CD4-positive, alpha-beta memory T cell (primary cell): ENCODE measurements around the gene STAM. TPM values are rescaled to one million over a fixed set of nuclear protein-coding genes. Genes with fewer than 3 reads are reported as not detected.

Source experiments
- CTCF ChIA-PET: fragments of 350-600 bp; sonication (Branson Sonifier 250); formaldehyde crosslinking; loops from one replicate; lab custom pipeline; 2021; ENCODE audit warnings: inconsistent platforms; ENCODE audit not compliant: partially characterized antibody; lab: Charles Lee
- POLR2A ChIA-PET: fragments of 350-600 bp; sonication (Branson Sonifier 250); formaldehyde crosslinking; loops from one replicate; lab custom pipeline; 2021; ENCODE audit not compliant: partially characterized antibody; lab: Charles Lee
- DNase-seq, 5 donors: peaks; one replicate each; pipeline versions ENCODE4 v3.0.0 to v3.0.0-alpha.2; 2020 to 2022; ENCODE audit warnings: mixed read lengths in 1 of 5
- H3K27ac ChIP-seq: one replicate; pipeline ENCODE4 v1.7.0; 2013; ENCODE audit warnings: low read depth, low read length
- H3K27me3 ChIP-seq: 2 replicates; pipeline ENCODE4 v1.7.0; 2013; ENCODE audit warnings: mild to moderate bottlenecking, low read length, moderate library complexity; ENCODE audit not compliant: insufficient read depth
- H3K36me3 ChIP-seq: 2 replicates; pipeline ENCODE4 v1.7.0; 2013; ENCODE audit warnings: mild to moderate bottlenecking, low read length, moderate library complexity; ENCODE audit not compliant: insufficient read depth
- H3K4me1 ChIP-seq: 2 replicates; pipeline ENCODE4 v1.7.0; 2013; ENCODE audit warnings: mild to moderate bottlenecking, low read length, moderate library complexity; ENCODE audit not compliant: insufficient read depth
- H3K4me3 ChIP-seq, 2 donors: one replicate each; pipeline ENCODE4 v1.7.0; 2013; ENCODE audit warnings: low read length in 2 of 2, mild to moderate bottlenecking in 1 of 2
- H3K9me3 ChIP-seq, 2 donors: one replicate each; pipeline ENCODE4 v1.7.0; 2013; ENCODE audit warnings: low read length in 2 of 2, control low read depth in 1 of 2; ENCODE audit not compliant: control insufficient read depth in 1 of 2
- H3K27ac Mint-ChIP-seq, 7 donors: one replicate each; pipeline ENCODE4 v1.8.0; 2020 to 2021; ENCODE audit warnings: mixed read lengths in 7 of 7, mild to moderate bottlenecking in 6 of 7, inconsistent platforms in 3 of 7, moderate library complexity in 3 of 7
- H3K27me3 Mint-ChIP-seq, 2 donors: one replicate each; pipeline ENCODE4 v1.8.0; 2020 to 2021; ENCODE audit warnings: mixed read lengths in 2 of 2
- H3K36me3 Mint-ChIP-seq, 2 donors: one replicate each; pipeline ENCODE4 v1.8.0; 2020 to 2021; ENCODE audit warnings: mixed read lengths in 2 of 2, inconsistent platforms in 1 of 2, mild to moderate bottlenecking in 1 of 2
- H3K4me1 Mint-ChIP-seq, 4 donors: one replicate each; pipeline ENCODE4 v1.8.0; 2020 to 2021; ENCODE audit warnings: mixed read lengths in 4 of 4, mild to moderate bottlenecking in 1 of 4
- H3K4me3 Mint-ChIP-seq, 8 donors: one replicate each; pipeline ENCODE4 v1.8.0; 2020 to 2021; ENCODE audit warnings: mixed read lengths in 8 of 8, mild to moderate bottlenecking in 7 of 8, moderate library complexity in 6 of 8, inconsistent platforms in 3 of 8
- H3K9me3 Mint-ChIP-seq, 8 donors: one replicate each; pipeline ENCODE4 v1.8.0; 2020 to 2021; ENCODE audit warnings: mixed read lengths in 8 of 8, mild to moderate bottlenecking in 5 of 8, inconsistent platforms in 3 of 8, moderate library complexity in 1 of 8
- intact Hi-C: fragments of 100-400 bp; cut with micrococcal nuclease; formaldehyde crosslinking; loops from one replicate; pipeline ENCODE4 v1.15.1; 2023
- polyA plus RNA-seq, 2 donors: library from polyadenylated mRNA; unstranded; fragments of 300-500 nt; fragmentation: Illumina TruSeq; gene quantifications; one replicate each; pipeline ENCODE4 v1.2.3, GENCODE V29; 2021
- total RNA-seq, 2 experiments: library from RNA; stranded (reverse); gene quantifications; one replicate each; pipeline ENCODE4 v1.2.3, GENCODE V29; 2021

STAM gene
- total and polyA plus RNA-seq, 4 experiments from 2014 or later = 11.3 to 34.0 (median 22.7) TPM

DNA sequence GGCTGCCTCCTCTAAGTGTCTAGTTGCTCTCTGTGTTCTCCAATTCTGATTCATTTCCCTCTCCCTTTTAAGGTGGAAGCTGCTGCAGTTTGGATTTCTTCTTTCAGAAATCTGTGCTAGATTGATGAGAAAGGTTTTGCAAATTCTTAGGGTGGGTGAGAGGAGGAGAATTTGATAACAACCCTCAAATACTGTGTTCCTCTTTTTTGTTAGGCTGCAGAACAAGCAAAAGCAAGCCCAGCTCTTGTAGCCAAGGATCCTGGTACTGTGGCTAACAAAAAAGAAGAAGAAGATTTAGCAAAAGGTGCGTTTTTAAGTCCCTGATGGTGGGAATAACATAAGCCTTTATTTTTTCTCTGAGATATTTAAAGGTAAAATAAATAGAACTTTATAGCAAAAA is 49.1 kb downstream of the STAM start:
- Histone ChIP-seq H3K27ac (no peak overlapping the region), H3K4me1 (peaks cover 11% of the 10 kb centered on the region), H3K9me3 (no peaks in the 10 kb centered on the region), H3K27me3 (no peaks in the 10 kb centered on the region), H3K4me3 (no peak overlapping the region), H3K36me3 (peaks cover 21% of the 10 kb centered on the region)
- Mint-ChIP-seq H3K4me3 (no peak overlapping the region), H3K27me3 (no peaks in the 10 kb centered on the region), H3K9me3 (no peaks in the 10 kb centered on the region), H3K36me3 (peaks cover 41 to 60% of the 10 kb centered on the region in 2 donors), H3K27ac (peak overlapping the region in 1 of 7 donors; percentile 14), H3K4me1 (peaks cover 2 to 5% (median 4%) of the 10 kb centered on the region in 4 donors)
- CTCF ChIA-PET = no interaction called here
- no peak for DNase-seq
- POLR2A ChIA-PET = no interaction called here
- intact Hi-C loops = no loop called here

DNA sequence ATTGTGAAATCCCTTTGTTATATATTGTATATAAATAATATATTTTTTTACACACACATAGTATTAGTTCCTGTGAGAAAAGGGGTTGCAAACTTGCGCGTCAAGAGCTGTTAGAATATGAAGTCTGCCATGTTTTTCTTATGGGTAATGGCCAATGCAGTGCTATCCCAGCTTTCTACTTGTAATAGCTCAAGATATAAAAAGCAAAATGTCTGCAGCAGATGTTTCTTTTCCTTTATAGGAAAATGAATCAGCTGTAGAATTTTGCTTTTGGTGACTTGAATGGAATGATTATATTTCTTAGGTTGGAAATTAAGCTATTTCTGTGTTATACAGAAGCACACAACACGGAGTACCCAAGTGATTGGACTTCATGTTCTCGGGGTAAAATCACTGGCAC is 54.7 kb downstream of the STAM start:
- Histone ChIP-seq H3K9me3 (no peaks in the 10 kb centered on the region), H3K36me3 (peaks cover 6% of the 10 kb centered on the region), H3K4me1 (no peaks in the 10 kb centered on the region), H3K27ac (no peak overlapping the region), H3K27me3 (no peaks in the 10 kb centered on the region), H3K4me3 (no peak overlapping the region)
- Mint-ChIP-seq H3K4me1 (peaks cover 0 to 5% (median 1%) of the 10 kb centered on the region in 4 donors), H3K9me3 (no peaks in the 10 kb centered on the region), H3K27ac (no peak overlapping the region), H3K36me3 (peaks cover 49 to 58% of the 10 kb centered on the region in 2 donors), H3K27me3 (no peaks in the 10 kb centered on the region), H3K4me3 (no peak overlapping the region)
- no peak for DNase-seq
- ChIA-PET POLR2A (interaction anchor here (1.0 to 1.2 kb wide), 2 partner anchors 50 to 55 kb away, joined by 3 read pairs; partner anchors contain the start of gene STAM), CTCF (interaction anchor here (1.4 to 2.6 kb wide), 2 partner anchors 9 to 38 kb away, joined by 5 to 6 read pairs; no protein-coding TSS in a partner anchor)
- intact Hi-C loops = no loop called here

DNA sequence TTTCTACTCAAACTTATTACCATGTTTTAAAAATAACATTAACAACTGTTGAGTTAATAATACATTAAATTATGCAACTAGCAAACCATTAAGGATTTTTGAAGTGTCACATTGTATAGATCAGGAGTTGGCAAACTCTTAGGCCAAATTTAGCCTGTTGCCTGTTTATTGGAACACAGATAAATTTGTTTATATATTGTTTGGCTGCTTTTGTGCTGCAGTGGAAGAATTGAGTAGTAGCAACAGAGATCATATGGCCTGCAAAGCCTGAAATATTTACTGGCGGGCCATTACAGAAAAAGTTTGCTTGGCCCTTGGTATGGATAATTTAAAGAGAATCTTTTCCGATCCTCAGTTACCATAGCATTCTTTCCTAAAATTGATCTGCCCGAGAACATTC is 57.4 kb downstream of the STAM start:
- Mint-ChIP-seq H3K4me1 (peaks cover 0 to 2% (median 0%) of the 10 kb centered on the region in 4 donors), H3K27ac (peak overlapping the region in 1 of 7 donors; percentile 73), H3K36me3 (peaks cover 43 to 57% of the 10 kb centered on the region in 2 donors), H3K4me3 (no peak overlapping the region), H3K27me3 (no peaks in the 10 kb centered on the region), H3K9me3 (no peaks in the 10 kb centered on the region)
- Histone ChIP-seq H3K4me3 (no peak overlapping the region), H3K9me3 (no peaks in the 10 kb centered on the region), H3K36me3 (peaks cover 9% of the 10 kb centered on the region), H3K27me3 (no peaks in the 10 kb centered on the region), H3K4me1 (no peaks in the 10 kb centered on the region), H3K27ac (no peak overlapping the region)
- intact Hi-C loops = no loop called here
- no peak for DNase-seq
- ChIA-PET CTCF (no interaction called here), POLR2A (no interaction called here)

- Mint-ChIP-seq H3K27me3 (no peaks in the 10 kb centered on the region), H3K9me3 (no peaks in the 10 kb centered on the region), H3K4me1 (no peaks in the 10 kb centered on the region), H3K4me3 (no peak overlapping the region), H3K36me3 (peaks cover 31 to 54% of the 10 kb centered on the region in 2 donors), H3K27ac (peak overlapping the region in 3 of 7 donors; percentile 3 to 53 (median 16))
- H3K36me3 ChIP-seq = peaks cover 10% of the 10 kb centered on the region
- DNase-seq = no peak
- H3K27ac ChIP-seq = no peak overlapping the region
- intact Hi-C loops = no loop called here
- ChIA-PET POLR2A (no interaction called here), CTCF (no interaction called here)
- H3K4me1 ChIP-seq = no peaks in the 10 kb centered on the region
- H3K9me3 ChIP-seq = no peaks in the 10 kb centered on the region
- no peak overlapping the region for H3K4me3 ChIP-seq
- no peaks in the 10 kb centered on the region for H3K27me3 ChIP-seq
Measured at GRCh38 chr10:17703706-17704105, 59.8 kb downstream of the STAM start.

DNA sequence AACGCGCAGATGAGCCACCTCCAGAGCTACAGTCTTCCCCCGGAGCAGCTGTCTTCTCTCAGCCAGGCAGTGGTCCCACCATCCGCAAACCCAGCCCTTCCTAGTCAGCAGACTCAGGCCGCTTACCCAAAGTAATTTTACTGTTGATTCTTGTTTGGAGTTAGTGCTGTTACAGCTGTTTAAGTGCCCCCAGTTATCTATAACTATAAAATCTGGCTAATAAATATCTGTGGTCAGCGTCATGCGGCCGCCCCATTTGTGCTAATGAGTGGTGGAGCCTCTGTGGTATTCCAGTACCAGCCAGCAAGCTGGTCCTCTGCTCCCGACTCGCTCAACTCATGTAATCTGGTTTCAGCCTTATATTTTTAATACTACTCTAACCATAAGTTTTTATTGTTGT is 64.9 kb downstream of the STAM start:
- DNase-seq = no peak
- H3K4me1 ChIP-seq = no peaks in the 10 kb centered on the region
- no peaks in the 10 kb centered on the region for H3K27me3 Mint-ChIP-seq
- ChIA-PET POLR2A (no interaction called here), CTCF (interaction anchor here (1.6 kb wide), 1 partner anchor 29 kb away, joined by 5 read pairs; no protein-coding TSS in a partner anchor)
- H3K4me1 Mint-ChIP-seq = no peaks in the 10 kb centered on the region
- peaks cover 44% of the 10 kb centered on the region for H3K36me3 ChIP-seq
- H3K9me3 Mint-ChIP-seq = no peaks in the 10 kb centered on the region
- H3K36me3 Mint-ChIP-seq = peaks cover 53 to 73% of the 10 kb centered on the region in 2 donors
- no peak overlapping the region for H3K27ac ChIP-seq
- no peak overlapping the region for H3K4me3 ChIP-seq
- intact Hi-C loops = no loop called here
- no peak overlapping the region for H3K4me3 Mint-ChIP-seq
- H3K9me3 ChIP-seq = no peaks in the 10 kb centered on the region
- H3K27me3 ChIP-seq = no peaks in the 10 kb centered on the region
- peak overlapping the region in 1 of 7 donors; percentile 81 for H3K27ac Mint-ChIP-seq

DNA sequence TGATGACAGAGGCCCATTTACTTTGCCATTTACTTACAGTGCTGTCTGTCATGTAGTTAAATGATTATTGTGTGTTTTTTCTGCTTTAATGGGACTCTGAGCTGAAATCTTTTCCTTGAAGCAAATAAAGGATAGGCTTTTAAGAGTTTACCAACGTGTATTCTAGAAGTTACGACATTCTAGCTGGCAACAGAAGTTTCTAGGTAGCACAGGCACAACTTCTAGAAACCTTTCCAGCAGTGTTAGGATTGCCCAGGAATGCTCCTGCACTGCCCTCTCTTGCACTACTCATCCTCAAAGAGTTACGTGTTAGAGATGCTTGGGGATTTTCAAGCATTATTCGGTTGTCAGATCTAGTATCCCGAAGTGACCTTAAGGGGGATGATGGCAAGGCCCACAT is 65.5 kb downstream of the STAM start:
- Mint-ChIP-seq H3K27me3 (no peaks in the 10 kb centered on the region), H3K36me3 (peaks cover 60 to 76% of the 10 kb centered on the region in 2 donors), H3K9me3 (no peaks in the 10 kb centered on the region), H3K27ac (no peak overlapping the region), H3K4me1 (no peaks in the 10 kb centered on the region), H3K4me3 (no peak overlapping the region)
- CTCF ChIA-PET = interaction anchor here (0.7 to 1.6 kb wide), 3 partner anchors 28 to 61 kb away, joined by 3 to 5 read pairs (median 3); no protein-coding TSS in a partner anchor
- POLR2A ChIA-PET = no interaction called here
- Histone ChIP-seq H3K4me1 (no peaks in the 10 kb centered on the region), H3K27me3 (no peaks in the 10 kb centered on the region), H3K4me3 (no peak overlapping the region), H3K36me3 (peaks cover 48% of the 10 kb centered on the region), H3K27ac (no peak overlapping the region), H3K9me3 (no peaks in the 10 kb centered on the region)
- no peak for DNase-seq
- intact Hi-C loops = no loop called here

- peaks cover 64 to 78% of the 10 kb centered on the region in 2 donors for H3K36me3 Mint-ChIP-seq
- no peak overlapping the region for H3K27ac Mint-ChIP-seq
- H3K27ac ChIP-seq = no peak overlapping the region
Measured at GRCh38 chr10:17710181-17710580, 66.2 kb downstream of the STAM start.

More at GRCh38 chr10:17710181-17710580, 66.2 kb downstream of the STAM start:
- H3K9me3 Mint-ChIP-seq = no peaks in the 10 kb centered on the region
- DNase-seq = no peak
- intact Hi-C loops = no loop called here
- H3K36me3 ChIP-seq = peaks cover 53% of the 10 kb centered on the region
- H3K27me3 Mint-ChIP-seq = no peaks in the 10 kb centered on the region
- ChIA-PET CTCF (interaction anchor here (0.8 to 1.6 kb wide), 2 partner anchors 27 to 62 kb away, joined by 3 to 5 read pairs; no protein-coding TSS in a partner anchor), POLR2A (no interaction called here)
- H3K27me3 ChIP-seq = no peaks in the 10 kb centered on the region
- no peak overlapping the region for H3K4me3 ChIP-seq
- no peaks in the 10 kb centered on the region for H3K9me3 ChIP-seq
- H3K4me1 ChIP-seq = no peaks in the 10 kb centered on the region
- no peaks in the 10 kb centered on the region for H3K4me1 Mint-ChIP-seq
- no peak overlapping the region for H3K4me3 Mint-ChIP-seq
